ENCODE results near the gene PATL1.

GRCh38 chr11:59678118-59678812 lies 9.4 kb upstream of the PATL1 start:
- TF ChIP-seq POLR2A (IDR thresholded peaks at IDR 0.05) (no peak), CTCF (IDR thresholded peaks at IDR 0.05) (no peak), EP300 (IDR thresholded peaks at IDR 0.05) (no peak)

All from ovary (tissue), 3 donors.